AG10803 (cell line): ENCODE measurements around the gene GPATCH1.

ENCODE experiments used
- DNase-seq: peaks from one replicate; pipeline ENCODE4 v3.0.0; 2010; ENCODE audit warnings: low read depth
- H3K4me3 ChIP-seq: 2 replicates; pipeline ENCODE4 v1.5.1; 2011; ENCODE audit warnings: mild to moderate bottlenecking, low read length, control low read depth
- CTCF ChIP-seq: conservative IDR thresholded peaks from 2 replicates; pipeline ENCODE4 v1.5.1; 2011; ENCODE audit warnings: mild to moderate bottlenecking, low read length, control low read depth, inconsistent platforms

GPATCH1 gene

GRCh38 chr19:33175156-33175782, 94.3 kb downstream of the GPATCH1 start:
- peak overlapping the region; percentile 81 for H3K4me3 ChIP-seq
- DNase-seq, result no peak
- no peak for TF ChIP-seq CTCF

GRCh38 chr19:33175886-33176669, 95.1 kb downstream of the GPATCH1 start:
- DNase-seq, result peak; percentile 37
- peak; percentile 24 for TF ChIP-seq CTCF
- H3K4me3 ChIP-seq, result peak overlapping the region; percentile 81

GRCh38 chr19:33176670-33177416, 95.9 kb downstream of the GPATCH1 start:
- H3K4me3 ChIP-seq, result peak overlapping the region; percentile 81
- DNase-seq, result peak; percentile 99
- peak; percentile 4; the same call in 1 of the 2 replicates for TF ChIP-seq CTCF

GRCh38 chr19:33177417-33177979, 96.5 kb downstream of the GPATCH1 start:
- TF ChIP-seq CTCF, result peak; percentile 38
- H3K4me3 ChIP-seq, result peak overlapping the region; percentile 57
- no peak for DNase-seq
